Esophagus (tissue), 2 donors: ENCODE results near the gene CRB1. TPM values are rescaled to one million over a fixed set of nuclear protein-coding genes. Genes with fewer than 3 reads are reported as not detected.
"Not testable (repeated sequence)": the region's sequence is repeated elsewhere in the genome, so short reads cannot be mapped to it uniquely, and the experiment has no call there.

Experiments used
- H3K27ac ChIP-seq, 2 donors: one replicate each; pipeline ENCODE4 v1.5.1; 2013; ENCODE audit warnings: low read depth in 2 of 2, mild to moderate bottlenecking in 2 of 2, inconsistent platforms in 1 of 2, low read length in 1 of 2, moderate library complexity in 1 of 2
- H3K27me3 ChIP-seq, 2 donors: one replicate each; pipeline ENCODE4 v1.6.1; 2013; ENCODE audit warnings: low read length in 2 of 2, control low read depth in 1 of 2, mild to moderate bottlenecking in 1 of 2; ENCODE audit not compliant: insufficient read depth in 2 of 2, control insufficient read depth in 1 of 2
- H3K36me3 ChIP-seq, 2 donors: one replicate each; pipeline ENCODE4 v1.6.1; 2013; ENCODE audit warnings: low read length in 1 of 2; ENCODE audit not compliant: control insufficient read depth in 2 of 2, insufficient read depth in 2 of 2
- H3K4me1 ChIP-seq, 2 donors: one replicate each; pipeline ENCODE4 v1.6.1; 2013; ENCODE audit warnings: low read length in 1 of 2; ENCODE audit not compliant: control insufficient read depth in 2 of 2, insufficient read depth in 2 of 2
- H3K4me3 ChIP-seq, 2 donors: one replicate each; pipeline ENCODE4 v1.5.1; 2013; ENCODE audit warnings: low read length in 2 of 2, mild to moderate bottlenecking in 2 of 2, low read depth in 1 of 2, moderate library complexity in 1 of 2
- H3K9me3 ChIP-seq, 2 donors: one replicate each; pipeline ENCODE4 v1.6.1; 2013; ENCODE audit warnings: mild to moderate bottlenecking in 2 of 2, low read depth in 1 of 2, low read length in 1 of 2, moderate library complexity in 1 of 2; ENCODE audit not compliant: control insufficient read depth in 2 of 2, insufficient read depth in 1 of 2
- WGBS, 2 donors: extraction: QIAGEN DNeasy Blood & Tissue Kit; methylation state at CpG; one replicate each; pipeline ENCODE4 v1.1.7; 2013; 5-methylcytosine and 5-hydroxymethylcytosine counted together
- polyA plus RNA-seq, 2 donors: library from polyadenylated mRNA; stranded (reverse); fragments of 200-250 nt; gene quantifications; one replicate each; pipeline ENCODE4 v1.2.3, GENCODE V29; 2013
- donor health status: healthy with polysubstance abuse.
- donor health status: Bipolar disorder and iron deficiency.

CRB1 gene
- polyA plus RNA-seq, 2 donors, result 0.01 TPM; not detected in 1

- Histone ChIP-seq H3K27ac (no peak overlapping the region), H3K9me3 (no peaks in the 10 kb centered on the region)
- WGBS, 2 donors, result 58% methylated on average over 9 of the region's 9 CpGs
These were observed 203.4 kb downstream of the CRB1 start for GRCh38 chr1:197471248-197471985.

GRCh38 chr1:197472141-197472540 is 204.1 kb downstream of the CRB1 start:
- no peaks in the 10 kb centered on the region for H3K36me3 ChIP-seq
- H3K4me3 ChIP-seq, result no peak overlapping the region
- no peak overlapping the region for H3K27ac ChIP-seq
- 86 to 88% methylated on average over 3 of the region's 3 CpGs for WGBS, 2 donors
- no peaks in the 10 kb centered on the region for H3K4me1 ChIP-seq
- no peaks in the 10 kb centered on the region for H3K9me3 ChIP-seq
- H3K27me3 ChIP-seq, result no peaks in the 10 kb centered on the region

More at GRCh38 chr1:197471248-197471985, 203.4 kb downstream of the CRB1 start:
- H3K4me1 ChIP-seq, result no peaks in the 10 kb centered on the region
- H3K27me3 ChIP-seq, result no peaks in the 10 kb centered on the region
- no peak overlapping the region for H3K4me3 ChIP-seq
- no peaks in the 10 kb centered on the region for H3K36me3 ChIP-seq

DNA sequence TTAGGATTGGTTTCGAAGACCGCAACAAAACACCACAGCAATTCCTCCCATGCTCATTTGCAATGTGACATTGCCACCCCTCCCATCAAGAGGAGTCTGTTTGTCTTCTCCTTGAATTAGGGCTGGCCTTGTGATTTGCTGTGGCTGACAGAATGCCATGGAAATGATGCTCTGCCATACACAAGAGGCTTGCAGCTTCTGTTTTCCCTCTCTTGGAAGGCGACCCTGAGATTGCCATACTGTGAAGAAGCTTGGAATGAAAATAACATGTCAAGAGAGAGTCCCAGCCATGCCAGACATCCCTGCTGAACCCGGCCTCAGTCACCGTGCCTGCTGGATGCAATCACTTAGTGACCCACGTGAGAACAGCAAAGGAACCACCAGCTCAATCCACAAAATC is 212.4 kb downstream of the CRB1 start:
- Histone ChIP-seq H3K27ac (no peak overlapping the region), H3K4me3 (no peak overlapping the region), H3K36me3 (no peaks in the 10 kb centered on the region), H3K27me3 (no peaks in the 10 kb centered on the region), H3K9me3 (no peaks in the 10 kb centered on the region), H3K4me1 (no peaks in the 10 kb centered on the region)
- WGBS, 2 donors, result 82 to 83% methylated on average over 6 of the region's 6 CpGs

DNA sequence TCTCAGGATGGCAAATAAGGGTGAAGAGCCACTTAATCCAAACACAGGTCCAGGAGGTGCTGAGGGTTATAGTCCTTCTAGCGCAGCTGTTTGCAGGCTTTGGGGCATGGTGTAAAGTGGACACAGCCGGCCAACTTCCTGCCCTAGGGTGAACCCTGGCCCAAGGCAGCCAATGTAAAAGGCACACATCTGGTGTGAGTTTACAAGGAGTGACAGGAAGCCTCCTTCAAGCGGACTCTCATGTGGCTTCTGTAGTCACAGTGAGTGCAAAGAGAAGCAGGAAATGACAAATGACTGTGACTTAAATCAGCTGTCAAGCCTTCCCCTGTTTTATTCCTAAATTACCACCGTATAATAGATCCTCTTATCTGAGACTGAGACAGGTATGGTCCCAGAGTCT is 213.0 kb downstream of the CRB1 start:
- no peaks in the 10 kb centered on the region for H3K9me3 ChIP-seq
- no peaks in the 10 kb centered on the region for H3K4me1 ChIP-seq
- WGBS, 2 donors, result 50% methylated on average over 4 of the region's 4 CpGs
- no peaks in the 10 kb centered on the region for H3K27me3 ChIP-seq
- H3K4me3 ChIP-seq, result no peak overlapping the region
- H3K36me3 ChIP-seq, result no peaks in the 10 kb centered on the region
- H3K27ac ChIP-seq, result no peak overlapping the region

GRCh38 chr1:197485790-197486189 is 217.7 kb downstream of the CRB1 start:
- Histone ChIP-seq H3K27ac (no peak overlapping the region), H3K4me3 (no peak overlapping the region), H3K36me3 (no peaks in the 10 kb centered on the region), H3K9me3 (no peaks in the 10 kb centered on the region), H3K27me3 (no peaks in the 10 kb centered on the region), H3K4me1 (no peaks in the 10 kb centered on the region)
- WGBS, 2 donors, result 27 to 37% methylated on average over 3 of the region's 3 CpGs

GRCh38 chr1:197486946-197487345 is 218.9 kb downstream of the CRB1 start:
- whole genome bisulfite sequencing, 2 donors, result 75 to 90% methylated on average over 2 of the region's 2 CpGs
- Histone ChIP-seq H3K27me3 (no peaks in the 10 kb centered on the region), H3K4me3 (no peak overlapping the region), H3K27ac (no peak overlapping the region), H3K4me1 (no peaks in the 10 kb centered on the region), H3K36me3 (no peaks in the 10 kb centered on the region), H3K9me3 (no peaks in the 10 kb centered on the region)

DNA sequence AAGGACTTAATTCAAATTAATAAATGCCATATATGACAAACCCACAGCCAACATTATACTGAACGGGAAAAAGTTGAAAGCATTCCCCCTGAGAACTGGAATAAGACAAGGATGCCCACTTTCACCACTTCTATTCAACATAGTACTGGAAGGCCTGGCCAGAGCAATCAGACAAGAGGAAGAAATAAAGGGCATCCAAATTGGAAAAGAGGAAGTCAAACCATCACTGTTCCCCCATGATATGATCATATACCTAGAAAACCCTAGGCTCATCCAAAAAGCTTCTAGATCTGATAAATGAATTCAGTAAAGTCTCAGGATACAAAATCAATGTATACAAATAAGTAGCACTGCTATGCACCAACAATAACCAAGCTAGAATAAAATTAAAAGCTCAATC is 223.5 kb downstream of the CRB1 start:
- H3K4me3 ChIP-seq, H3K9me3 ChIP-seq, H3K27me3 ChIP-seq, H3K27ac ChIP-seq, H3K36me3 ChIP-seq, H3K4me1 ChIP-seq: not testable (repeated sequence)
- 86 to 87% methylated on average over 1 of the region's 1 CpG for WGBS, 2 donors

DNA sequence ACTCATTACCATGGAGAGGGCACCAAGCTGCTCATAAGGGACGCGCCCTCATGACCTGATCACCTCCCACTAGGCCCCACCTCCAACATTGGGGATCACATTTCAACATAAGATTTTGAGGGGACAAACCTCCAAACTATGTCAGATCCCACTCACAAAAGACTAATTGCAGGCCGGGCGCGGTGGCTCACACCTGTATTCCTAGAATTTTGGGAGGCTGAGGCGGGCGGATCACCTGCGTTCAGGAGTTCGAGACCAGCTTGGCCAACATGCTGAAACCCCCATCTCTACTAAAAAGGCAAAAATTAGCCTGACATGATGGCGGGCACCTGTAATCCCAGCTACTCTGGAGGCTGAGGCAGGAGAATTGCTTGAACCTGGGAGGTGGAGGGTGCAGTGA is 228.7 kb downstream of the CRB1 start:
- Histone ChIP-seq H3K4me1 (no peaks in the 10 kb centered on the region), H3K4me3 (no peak overlapping the region), H3K27me3 (no peaks in the 10 kb centered on the region), H3K27ac (no peak overlapping the region), H3K9me3 (no peaks in the 10 kb centered on the region), H3K36me3 (no peaks in the 10 kb centered on the region)
- 87% methylated on average over 10 of the region's 10 CpGs for WGBS, 2 donors

- Histone ChIP-seq H3K36me3 (peaks cover 2 to 5% of the 10 kb centered on the region in 2 donors), H3K9me3 (no peaks in the 10 kb centered on the region), H3K27me3 (no peaks in the 10 kb centered on the region), H3K4me3 (no peak overlapping the region), H3K4me1 (no peaks in the 10 kb centered on the region), H3K27ac (no peak overlapping the region)
- 85 to 87% methylated on average over 4 of the region's 4 CpGs for WGBS, 2 donors
These were observed 242.8 kb downstream of the CRB1 start for GRCh38 chr1:197510691-197511378.

GRCh38 chr1:197515421-197515820 is 247.4 kb downstream of the CRB1 start:
- Histone ChIP-seq H3K27ac (no peak overlapping the region), H3K4me3 (no peak overlapping the region), H3K36me3 (peaks cover 2 to 3% of the 10 kb centered on the region in 2 donors), H3K4me1 (no peaks in the 10 kb centered on the region), H3K9me3 (no peaks in the 10 kb centered on the region), H3K27me3 (no peaks in the 10 kb centered on the region)
- WGBS, 2 donors, result 67 to 83% methylated on average over 1 of the region's 1 CpG
